H9 (cell line): ENCODE measurements around the gene FBP2. TPM values are rescaled to one million over a fixed set of nuclear protein-coding genes. Genes with fewer than 3 reads are reported as not detected.

ENCODE experiments used
- DNase-seq: peaks from one replicate; pipeline ENCODE4 v3.0.0-alpha.2; 2017
- H2AFZ ChIP-seq: one replicate; pipeline ENCODE4 v1.6.1; 2013; ENCODE audit warnings: mild to moderate bottlenecking, low read length, control low read depth, moderate library complexity
- H2AK5ac ChIP-seq: 2 replicates; pipeline ENCODE4 v1.6.1; 2013; ENCODE audit warnings: low read length, control low read depth, mixed read lengths; ENCODE audit not compliant: insufficient read length
- H2BK120ac ChIP-seq: one replicate; pipeline ENCODE4 v1.6.1; 2013; ENCODE audit warnings: low read depth, mild to moderate bottlenecking, low read length, control low read depth, inconsistent platforms; ENCODE audit not compliant: poor library complexity, severe bottlenecking
- H2BK12ac ChIP-seq: 2 replicates; pipeline ENCODE4 v1.6.1; 2013; ENCODE audit warnings: low read length, control low read depth, mixed read lengths, low read depth; ENCODE audit not compliant: insufficient read length
- H2BK15ac ChIP-seq: 2 replicates; pipeline ENCODE4 v1.6.1; 2013; ENCODE audit warnings: low read depth, low read length, control low read depth
- H2BK20ac ChIP-seq: one replicate; pipeline ENCODE4 v1.6.1; 2013; ENCODE audit warnings: low read depth, mild to moderate bottlenecking, low read length, control low read depth, inconsistent platforms; ENCODE audit not compliant: poor library complexity, severe bottlenecking
- H2BK5ac ChIP-seq: 2 replicates; pipeline ENCODE4 v1.6.1; 2013; ENCODE audit warnings: low read length, control low read depth, mixed read lengths; ENCODE audit not compliant: insufficient read length
- H3K14ac ChIP-seq: 2 replicates; pipeline ENCODE4 v1.6.1; 2013; ENCODE audit warnings: low read length, control low read depth; ENCODE audit not compliant: insufficient read depth
- H3K18ac ChIP-seq: 2 replicates; pipeline ENCODE4 v1.6.1; 2013; ENCODE audit warnings: low read depth, mild to moderate bottlenecking, mixed read lengths, low read length, control low read depth; ENCODE audit not compliant: insufficient read length
- H3K23ac ChIP-seq: 2 replicates; pipeline ENCODE4 v1.6.1; 2013; ENCODE audit warnings: low read length, control low read depth, mixed read lengths, low read depth; ENCODE audit not compliant: insufficient read length
- H3K23me2 ChIP-seq: 2 replicates; pipeline ENCODE4 v1.6.1; 2013; ENCODE audit warnings: low read depth, mild to moderate bottlenecking, mixed read lengths, low read length, control low read depth; ENCODE audit not compliant: insufficient read length, poor library complexity, severe bottlenecking
- H3K27ac ChIP-seq: 2 replicates; pipeline ENCODE4 v1.5.1; 2013; ENCODE audit warnings: low read length, control low read depth, mixed read lengths, low read depth; ENCODE audit not compliant: insufficient read length
- H3K27me3 ChIP-seq: 2 replicates; pipeline ENCODE4 v1.6.1; 2013; ENCODE audit warnings: low read length, control low read depth, inconsistent platforms; ENCODE audit not compliant: insufficient read depth
- H3K4ac ChIP-seq: 2 replicates; pipeline ENCODE4 v1.6.1; 2013; ENCODE audit warnings: low read depth, mild to moderate bottlenecking, control low read depth, inconsistent platforms, low read length, moderate library complexity
- H3K4me1 ChIP-seq: 2 replicates; pipeline ENCODE4 v1.6.1; 2013; ENCODE audit warnings: low read length, control low read depth, inconsistent platforms; ENCODE audit not compliant: insufficient read depth
- H3K4me2 ChIP-seq: 2 replicates; pipeline ENCODE4 v1.6.1; 2013; ENCODE audit warnings: low read length, control low read depth, mixed read lengths; ENCODE audit not compliant: insufficient read length, insufficient read depth
- H3K56ac ChIP-seq: 2 replicates; pipeline ENCODE4 v1.6.1; 2013; ENCODE audit warnings: low read depth, mild to moderate bottlenecking, mixed read lengths, low read length, control low read depth; ENCODE audit not compliant: insufficient read length
- H3K79me1 ChIP-seq: 2 replicates; pipeline ENCODE4 v1.6.1; 2013; ENCODE audit warnings: low read depth, mild to moderate bottlenecking, moderate library complexity, low read length, control low read depth, inconsistent platforms; ENCODE audit not compliant: insufficient read depth, poor library complexity, severe bottlenecking
- H3K79me2 ChIP-seq: 2 replicates; pipeline ENCODE4 v1.6.1; 2013; ENCODE audit warnings: low read length, control low read depth, inconsistent platforms; ENCODE audit not compliant: insufficient read depth
- H3K9ac ChIP-seq: 2 replicates; pipeline ENCODE4 v1.6.1; 2013; ENCODE audit warnings: low read length, control low read depth, mixed read lengths; ENCODE audit not compliant: insufficient read length; ENCODE audit errors: extremely low read depth
- H3K9me3 ChIP-seq: one replicate; pipeline ENCODE4 v1.6.1; 2013; ENCODE audit warnings: low read depth, low read length, inconsistent platforms; ENCODE audit not compliant: control insufficient read depth
- H3T11ph ChIP-seq: one replicate; pipeline ENCODE4 v1.6.1; 2013; ENCODE audit warnings: mild to moderate bottlenecking, low read length, control low read depth, inconsistent platforms
- H4K20me1 ChIP-seq: one replicate; pipeline ENCODE4 v1.6.1; 2013; ENCODE audit not compliant: control insufficient read depth, insufficient read length, insufficient read depth
- H4K5ac ChIP-seq: 2 replicates; pipeline ENCODE4 v1.6.1; 2013; ENCODE audit warnings: low read depth, mild to moderate bottlenecking, mixed read lengths, low read length, control low read depth; ENCODE audit not compliant: insufficient read length
- H4K8ac ChIP-seq: replicated peaks from 2 replicates; pipeline ENCODE4 v1.6.1; 2013; ENCODE audit warnings: low read length, control low read depth, mixed read lengths, low read depth; ENCODE audit not compliant: insufficient read length
- H4K91ac ChIP-seq: 2 replicates; pipeline ENCODE4 v1.6.1; 2013; ENCODE audit warnings: low read depth, mild to moderate bottlenecking, moderate library complexity, mixed read lengths, low read length, control low read depth; ENCODE audit not compliant: insufficient read length
- H3K27ac Mint-ChIP-seq, 3 experiments: 2 replicates in 2 of 3; 3 replicates in 1 of 3; pipeline ENCODE4 v1.8.0; 2020 to 2021; ENCODE audit warnings: mixed read lengths in 3 of 3, mild to moderate bottlenecking in 1 of 3, moderate library complexity in 1 of 3
- H3K27me3 Mint-ChIP-seq: 2 replicates; pipeline ENCODE4 v1.8.0; 2021; ENCODE audit warnings: low read depth, mild to moderate bottlenecking, moderate library complexity, mixed read lengths
- H3K36me3 Mint-ChIP-seq, 3 experiments: 2 replicates in 2 of 3; 3 replicates in 1 of 3; pipeline ENCODE4 v1.8.0; 2020 to 2021; ENCODE audit warnings: low read depth in 3 of 3, mixed read lengths in 3 of 3; ENCODE audit not compliant: insufficient read depth in 1 of 3
- H3K4me1 Mint-ChIP-seq, 2 experiments: 2 replicates each; pipeline ENCODE4 v1.8.0; 2020; ENCODE audit warnings: mixed read lengths in 2 of 2
- H3K4me3 Mint-ChIP-seq, 2 experiments: 2 replicates in 1 of 2; 3 replicates in 1 of 2; pipeline ENCODE4 v1.8.0; 2020 to 2021; ENCODE audit warnings: mild to moderate bottlenecking in 2 of 2, mixed read lengths in 2 of 2, moderate library complexity in 1 of 2
- H3K9me3 Mint-ChIP-seq, 2 experiments: 2 replicates in 1 of 2; 3 replicates in 1 of 2; pipeline ENCODE4 v1.8.0; 2020; ENCODE audit warnings: mild to moderate bottlenecking in 2 of 2, mixed read lengths in 2 of 2, moderate library complexity in 1 of 2
- CTCF ChIP-seq: fragments of 200-600 bp; sonication (generic); conservative IDR thresholded peaks from 3 replicates; pipeline ENCODE4 v1.8.0; 2021; ENCODE audit warnings: antibody characterized with exemption, mild to moderate bottlenecking
- WGBS: extraction: QIAGEN DNeasy Blood & Tissue Kit; methylation state at CpG from one replicate; pipeline ENCODE4 v1.1.7; 2013; ENCODE audit warnings: missing lambda C conversion rate, low lambda C conversion rate, mixed read lengths; ENCODE audit not compliant: insufficient read length; ENCODE audit errors: extremely low coverage; 5-methylcytosine and 5-hydroxymethylcytosine counted together
- total RNA-seq: library from RNA; stranded (reverse); gene quantifications from 2 replicates; pipeline ENCODE4 v1.2.1, GENCODE V29; 2021

Gene FBP2
- total RNA-seq, 1 experiment from 2014 or later: not detected

- no peak overlapping the region for H4K8ac ChIP-seq
- H4K20me1 ChIP-seq: no peaks in the 10 kb centered on the region
- no CpG with 5 or more reads among the region's 15 CpGs for WGBS
- no peak overlapping the region for H2BK12ac ChIP-seq
- no peaks in the 10 kb centered on the region; a peak in 1 of 5 replicates for H3K9me3 Mint-ChIP-seq
- DNase-seq: peak; percentile 81
- H3K27me3 Mint-ChIP-seq: peaks cover 99% of the 10 kb centered on the region
- no peak overlapping the region for H2BK120ac ChIP-seq
- no peaks in the 10 kb centered on the region for H3K9me3 ChIP-seq
- no peak for TF ChIP-seq CTCF
- H2BK15ac ChIP-seq: no peak overlapping the region
- H3K4me1 ChIP-seq: peaks cover 4% of the 10 kb centered on the region; the same call in 1 of the 2 replicates
- no peak overlapping the region for H3T11ph ChIP-seq
- H4K5ac ChIP-seq: no peak overlapping the region
- H2AK5ac ChIP-seq: no peak overlapping the region
- no peak overlapping the region for H3K18ac ChIP-seq
- no peak overlapping the region for H2BK5ac ChIP-seq
- H3K27ac ChIP-seq: no peak overlapping the region
- peak overlapping the region; percentile 71 to 90 for H3K4me3 Mint-ChIP-seq
- H2BK20ac ChIP-seq: no peak overlapping the region
- peaks cover 37% of the 10 kb centered on the region for H3K27me3 ChIP-seq
- H3K14ac ChIP-seq: no peak overlapping the region
- no peak overlapping the region for H3K23ac ChIP-seq
- 0 out of 7 replicates have a peak overlapping the region, but pooled peaks of 1 of the 3 experiments have one; percentile 8 for H3K27ac Mint-ChIP-seq
- no peak overlapping the region for H3K56ac ChIP-seq
- H4K91ac ChIP-seq: no peak overlapping the region
- H3K79me1 ChIP-seq: no peaks in the 10 kb centered on the region
- peaks cover 23 to 30% of the 10 kb centered on the region in 2 experiments for H3K4me1 Mint-ChIP-seq
- peaks cover 7% of the 10 kb centered on the region for H3K23me2 ChIP-seq
- H2AFZ ChIP-seq: no peak overlapping the region
- no peaks in the 10 kb centered on the region; a peak in 3 of 7 replicates for H3K36me3 Mint-ChIP-seq
- H3K79me2 ChIP-seq: no peaks in the 10 kb centered on the region
- H3K9ac ChIP-seq: no peak overlapping the region
- no peak overlapping the region for H3K4ac ChIP-seq
- peak overlapping the region; percentile 68 for H3K4me2 ChIP-seq
Measured at GRCh38 chr9:94639999-94640376, 46.4 kb upstream of the FBP2 start.
